ENCODE data around the gene VAMP8. TPM values are rescaled to one million over a fixed set of nuclear protein-coding genes. Genes with fewer than 3 reads are reported as not detected.
"Not testable (repeated sequence)": the region's sequence is repeated elsewhere in the genome, so short reads cannot be mapped to it uniquely, and the experiment has no call there.

The VAMP8 gene
- total RNA-seq, 1 donor from 2014 or later = 178 TPM

DNA sequence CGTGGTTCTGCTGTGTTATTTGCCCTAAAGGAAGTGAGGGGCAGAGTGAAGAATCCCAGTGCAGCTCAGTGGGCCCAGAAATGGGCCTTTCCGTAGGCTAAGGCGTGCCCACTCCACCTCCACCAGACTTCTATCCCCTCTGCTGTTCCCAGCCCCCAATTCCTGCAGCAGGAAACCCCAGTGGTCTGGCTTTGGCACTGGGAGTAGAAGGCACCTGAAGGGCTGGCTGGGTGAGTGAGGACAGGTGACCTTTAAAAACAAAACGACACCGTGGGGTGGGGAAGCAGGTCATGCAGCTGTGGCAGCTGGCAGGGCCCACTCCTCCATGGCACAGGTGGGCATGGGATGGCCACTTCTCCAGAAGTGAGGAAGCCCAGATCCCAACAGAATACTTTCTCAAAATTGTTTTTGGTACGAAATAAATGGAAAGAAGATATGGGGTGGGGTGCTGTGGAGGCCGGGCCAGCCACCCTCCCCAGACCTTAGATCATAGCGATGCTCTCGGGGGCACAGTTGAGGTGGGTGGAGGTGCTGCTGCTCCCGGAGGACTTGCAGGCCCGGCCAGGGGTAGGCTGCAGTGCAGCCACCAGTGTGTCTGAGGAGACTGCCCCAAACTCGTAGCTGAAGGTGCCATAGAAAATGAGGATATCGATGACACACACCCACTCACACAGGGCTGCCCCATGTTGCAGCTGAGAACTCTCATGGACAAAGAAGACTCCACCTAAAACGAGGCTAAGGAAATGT, 21.4 kb downstream of the VAMP8 start:
- no peak for DNase-seq (ENCODE audit: low spot score)

- DNase-seq (ENCODE audit: low spot score) = no peak
These were observed 22.3 kb downstream of the VAMP8 start for GRCh38 chr2:85599468-85600234.

- DNase-seq (ENCODE audit: low spot score) = no peak
These were observed 22.8 kb downstream of the VAMP8 start for GRCh38 chr2:85600235-85600575.

DNA sequence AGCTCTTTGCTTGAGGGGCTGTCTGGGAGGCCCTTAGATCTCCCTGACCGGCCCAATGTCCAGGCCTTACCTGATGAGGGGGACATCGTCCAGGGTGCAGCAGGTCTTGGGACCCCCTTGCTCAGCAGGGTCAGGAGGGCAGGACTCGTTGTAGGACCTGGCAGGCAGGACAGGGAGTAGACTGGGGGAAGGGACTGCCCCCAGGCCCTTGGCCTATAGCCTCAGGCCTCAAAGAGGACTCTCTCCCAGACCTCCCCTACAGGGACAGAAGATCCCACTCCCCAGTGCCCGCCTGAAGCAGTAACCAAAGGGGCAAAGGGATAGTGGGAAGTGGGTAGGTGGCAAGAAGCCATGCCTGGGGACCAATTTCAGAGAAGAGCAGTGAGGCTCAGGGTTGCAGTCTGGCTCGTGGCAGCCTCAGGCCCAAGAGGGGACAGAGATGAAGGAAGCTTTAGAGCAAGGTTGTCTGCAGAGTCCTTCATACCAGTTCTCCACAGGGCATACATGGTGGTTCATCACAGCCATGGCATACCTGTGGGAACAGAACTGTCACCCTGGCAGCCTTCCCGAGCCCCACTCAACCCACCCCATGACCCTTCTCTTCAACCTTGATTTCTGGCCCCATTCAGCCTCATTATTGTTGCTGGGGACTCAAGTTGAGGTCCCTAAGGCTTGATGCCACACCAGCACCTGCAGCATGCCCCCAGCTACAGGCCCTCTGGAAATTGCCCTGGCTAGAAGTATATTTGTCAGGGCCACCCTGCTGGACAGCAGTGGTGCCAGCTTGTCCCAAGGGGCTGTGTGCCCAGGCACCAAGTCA, 23.8 kb downstream of the VAMP8 start:
- no peak for DNase-seq (ENCODE audit: low spot score)

DNA sequence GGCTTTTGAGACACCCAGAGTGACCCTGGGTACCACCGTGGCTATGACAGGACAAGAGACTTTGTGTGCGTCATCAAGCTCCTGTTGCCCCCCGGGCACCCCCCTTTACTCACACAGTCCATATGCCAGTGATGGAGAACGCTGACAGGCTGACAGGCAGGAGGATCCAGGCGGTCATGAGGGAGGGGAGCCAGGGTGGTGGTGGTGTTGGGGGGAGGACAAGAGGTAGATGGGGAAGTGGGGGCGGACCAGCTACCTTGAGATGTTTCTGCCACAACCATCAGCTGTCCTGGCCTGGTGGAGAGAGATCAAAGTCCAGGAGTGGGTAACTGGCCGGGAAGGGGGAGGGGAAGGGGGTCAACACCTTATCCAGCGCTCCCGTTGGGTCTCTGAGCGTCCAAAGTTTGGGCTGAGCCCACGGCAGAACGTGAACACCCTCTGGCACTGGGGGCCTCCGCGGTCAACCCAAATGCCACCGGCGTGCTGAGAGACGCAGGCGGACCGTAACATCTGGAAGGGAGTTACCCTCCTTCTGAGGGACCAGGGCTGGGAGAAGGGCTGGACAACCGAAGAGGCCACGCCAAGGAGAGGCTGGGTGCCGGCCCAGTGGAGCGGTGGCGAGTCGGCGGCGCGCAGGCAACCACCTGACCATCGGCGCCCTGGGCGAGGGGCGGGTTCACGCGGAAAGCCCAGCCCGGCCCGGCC, 24.5 kb downstream of the VAMP8 start:
- peak; percentile 55 for DNase-seq (ENCODE audit: low spot score)

DNA sequence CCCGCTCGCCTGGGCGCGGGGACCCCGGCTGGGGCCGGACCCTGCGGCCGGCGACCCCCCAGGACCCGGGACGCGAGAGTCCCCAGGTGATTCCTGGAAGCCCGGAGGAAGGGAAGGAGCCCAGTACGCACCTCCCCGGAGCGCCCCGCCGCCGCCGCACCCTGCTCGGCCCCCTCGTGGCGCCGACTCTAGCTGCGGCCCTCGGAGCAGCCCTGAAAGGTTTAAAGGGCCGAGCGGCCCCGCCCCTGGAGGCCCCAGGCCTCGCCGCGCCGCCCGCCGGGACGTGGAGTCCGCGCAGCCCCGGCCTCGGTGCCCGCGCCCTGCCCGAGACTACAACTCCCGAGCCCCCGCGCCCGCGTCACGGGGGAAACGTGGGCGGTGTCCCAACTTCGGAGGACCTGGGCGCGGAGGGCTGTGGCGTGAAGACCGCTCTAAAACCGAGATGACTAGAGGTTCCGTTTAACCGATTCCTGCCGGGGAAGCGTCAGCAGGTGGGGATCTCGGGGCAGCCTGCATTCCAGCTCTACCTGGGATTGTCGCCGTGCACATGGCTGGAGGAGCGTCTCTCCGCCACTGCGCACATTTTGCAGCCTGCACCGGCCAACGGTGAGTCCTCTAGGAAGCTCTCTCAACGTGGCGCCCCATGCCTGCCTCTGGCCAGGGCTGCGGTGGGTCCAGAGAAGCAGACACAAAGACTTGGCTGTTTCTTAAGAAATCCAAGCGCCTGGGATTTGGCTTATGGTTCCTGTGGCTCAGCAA, 25.3 kb downstream of the VAMP8 start, which contains the start of gene TMEM150A:
TSS of gene TMEM150A (minus strand) at position 223 of the 759 bp plus-strand sequence. CDS start 750 bp downstream, outside the sequence.
- DNase-seq (ENCODE audit: low spot score) = peak; percentile 94

GRCh38 chr2:85604133-85604444, 26.7 kb downstream of the VAMP8 start:
- not testable (repeated sequence) for DNase-seq (ENCODE audit: low spot score)

- no peak for DNase-seq (ENCODE audit: low spot score)
These were observed 27.4 kb downstream of the VAMP8 start for GRCh38 chr2:85604568-85605339.

DNA sequence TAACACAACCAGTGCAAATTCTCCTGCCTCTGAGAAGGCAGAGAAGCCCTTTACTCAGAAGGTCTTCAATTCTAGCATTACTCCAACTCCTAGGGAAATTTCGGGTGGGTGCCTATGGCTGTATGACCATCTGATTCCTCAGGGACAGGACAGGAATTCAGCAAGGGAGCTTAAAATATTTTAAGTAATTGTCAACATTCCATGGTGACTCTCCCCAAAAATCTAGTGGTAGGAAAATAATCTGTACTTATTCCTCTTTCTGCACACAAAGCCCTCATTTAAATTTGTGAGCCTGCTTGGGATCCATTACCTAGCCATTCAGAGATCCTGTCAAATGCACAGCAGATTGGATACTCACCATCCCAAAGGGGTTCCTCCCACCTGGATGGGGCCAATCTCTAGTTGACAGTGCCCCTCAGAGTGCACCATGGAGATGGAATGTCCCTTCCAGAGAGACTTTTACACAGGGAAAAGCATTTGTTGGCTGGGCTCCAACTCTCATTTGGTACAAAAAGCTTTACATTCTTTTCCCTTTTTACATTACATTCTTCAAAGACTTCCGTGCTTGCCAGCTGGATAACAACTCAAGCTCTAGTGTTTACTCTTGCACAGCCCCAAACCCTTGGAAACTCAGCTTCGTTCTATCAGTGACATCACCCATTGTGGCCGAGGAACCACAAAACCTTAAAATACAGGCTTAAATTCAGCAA, 28.2 kb downstream of the VAMP8 start:
- DNase-seq (ENCODE audit: low spot score) = no peak

DNA sequence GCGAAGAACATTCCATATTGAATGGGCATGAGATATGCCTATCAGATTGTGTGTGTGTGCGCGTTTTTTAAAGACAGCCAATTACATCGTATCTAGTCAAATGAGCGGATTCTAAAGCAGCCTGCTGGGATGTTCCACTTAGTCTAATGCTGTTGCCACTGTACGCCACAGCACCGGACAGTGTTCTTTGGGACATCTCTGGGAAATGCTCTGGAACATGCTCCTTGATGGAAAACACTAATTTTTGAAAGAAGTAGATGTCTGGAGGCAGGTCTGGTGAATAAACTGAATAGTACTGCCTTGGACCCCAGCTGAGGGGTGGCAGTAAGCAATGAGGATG, 28.7 kb downstream of the VAMP8 start:
- no peak for DNase-seq (ENCODE audit: low spot score)

GRCh38 chr2:85607268-85608215, 30.2 kb downstream of the VAMP8 start:
- DNase-seq (ENCODE audit: low spot score) = no peak

DNA sequence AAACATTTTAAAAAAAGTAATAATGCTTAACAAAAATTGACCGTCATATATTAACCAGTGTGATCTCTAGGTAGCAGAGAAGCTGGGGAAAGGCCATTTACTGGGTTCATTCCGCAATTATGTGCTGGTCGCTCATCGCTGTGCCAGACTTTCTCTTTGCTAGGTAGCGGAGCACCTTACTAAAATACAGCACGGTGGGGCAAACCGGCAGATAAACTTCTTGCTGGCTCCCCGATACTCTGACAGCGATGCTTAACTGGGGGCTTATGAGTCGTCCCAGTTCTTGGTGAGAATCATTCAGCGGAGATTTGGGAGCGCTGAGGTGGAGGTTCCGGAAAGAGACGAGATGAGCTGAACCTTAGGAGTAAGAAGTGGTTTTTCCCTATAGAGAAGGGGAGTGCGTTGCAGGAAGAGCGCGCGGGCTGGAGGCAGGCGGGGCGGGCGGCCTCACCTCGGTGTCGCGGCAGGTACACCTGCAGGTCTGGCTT, 33.9 kb downstream of the VAMP8 start:
- DNase-seq (ENCODE audit: low spot score) = no peak

- DNase-seq (ENCODE audit: low spot score) = peak; percentile 87
These were observed 34.6 kb downstream of the VAMP8 start, which contains the start of gene C2orf68 for GRCh38 chr2:85611705-85612587. Gene C2orf68, minus strand, starts transcription at chr2:85612066. Its CDS starts 82 bp downstream, at chr2:85611984.

- no peak for DNase-seq (ENCODE audit: low spot score)
These were observed 36.5 kb downstream of the VAMP8 start for GRCh38 chr2:85613717-85614515.

DNA sequence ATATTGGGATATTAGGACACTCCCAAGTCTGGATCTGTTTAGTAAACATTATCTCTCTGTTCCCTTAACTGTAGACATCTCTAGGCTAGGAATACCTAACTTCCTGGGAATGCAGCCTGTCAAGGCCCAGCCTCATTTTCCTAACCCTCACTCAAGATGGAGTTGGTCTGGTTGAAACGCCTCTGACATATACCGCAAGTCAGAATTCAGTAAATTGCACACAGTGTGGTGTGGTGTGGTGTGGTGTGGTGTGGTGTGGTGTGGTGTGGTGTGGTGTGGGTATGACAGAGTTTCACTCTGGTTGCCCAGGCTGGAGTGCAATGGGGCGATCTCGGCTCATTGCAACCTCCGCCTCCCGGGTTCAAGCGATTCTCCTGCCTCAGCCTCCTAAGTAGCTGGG, 37.4 kb downstream of the VAMP8 start:
- not testable (repeated sequence) for DNase-seq (ENCODE audit: low spot score)

GRCh38 chr2:85615413-85615728, 38.0 kb downstream of the VAMP8 start:
- DNase-seq (ENCODE audit: low spot score) = no peak

GRCh38 chr2:85617723-85618122, 40.3 kb downstream of the VAMP8 start:
- DNase-seq (ENCODE audit: low spot score) = not testable (repeated sequence)

All from mucosa of gallbladder (tissue), 1 donor.